Right lobe of liver (tissue), 6 donors: ENCODE measurements around the gene XPO4. TPM values are rescaled to one million over a fixed set of nuclear protein-coding genes. Genes with fewer than 3 reads are reported as not detected.

Source experiments
- ATAC-seq, 4 donors: fragments of 200-7000 bp; cut with Tn5 transposase; one replicate each; pipeline ENCODE4 v1.9.1; 2020; ENCODE audit warnings: mild to moderate bottlenecking in 4 of 4, moderate library complexity in 4 of 4
- DNase-seq, 3 donors: peaks; one replicate each; pipeline ENCODE4 v3.0.0-alpha.2; 2020
- H3K27ac ChIP-seq, 3 donors: fragments of 200-600 bp; one replicate each; pipeline ENCODE4 v1.8.0; 2022
- H3K27me3 ChIP-seq, 2 donors: fragments of 200-600 bp; one replicate each; pipeline ENCODE4 v1.8.0; 2022
- H3K36me3 ChIP-seq, 4 donors: fragments of 200-600 bp; sonication (generic) in 1 of 4; one replicate each; pipeline versions ENCODE4 v1.5.1 to v1.8.0; 2017 to 2022; ENCODE audit warnings: control low read depth in 1 of 4
- H3K4me1 ChIP-seq, 4 donors: fragments of 200-600 bp; sonication (generic) in 1 of 4; one replicate each; pipeline versions ENCODE4 v1.5.1 to v1.8.0; 2017 to 2022; ENCODE audit warnings: control low read depth in 1 of 4
- H3K4me3 ChIP-seq, 3 donors: fragments of 200-600 bp; one replicate each; pipeline ENCODE4 v1.8.0; 2022
- H3K9me3 ChIP-seq, 4 donors: fragments of 200-600 bp; sonication (generic) in 1 of 4; one replicate each; pipeline versions ENCODE4 v1.5.1 to v1.8.0; 2017 to 2022; ENCODE audit warnings: control low read depth in 1 of 4
- CTCF ChIP-seq, 4 donors: fragments of 200-600 bp in 3 of 4; fragments of 450-650 bp in 1 of 4; IDR thresholded peaks; one replicate each; pipeline versions ENCODE4 v1.5.1 to v1.8.0; 2016 to 2022; ENCODE audit warnings: antibody characterized with exemption in 4 of 4, mild to moderate bottlenecking in 2 of 4
- POLR2A ChIP-seq: fragments of 450-650 bp; IDR thresholded peaks from one replicate; pipeline ENCODE4 v1.6.1; 2017; ENCODE audit warnings: antibody characterized with exemption, mild to moderate bottlenecking
- WGBS: methylation state at CpG from one replicate; pipeline ENCODE4 v1.1.6; 2018; ENCODE audit warnings: low coverage, low lambda C conversion rate; ENCODE audit not compliant: insufficient coverage; ENCODE audit errors: missing lambda C conversion rate; 5-methylcytosine and 5-hydroxymethylcytosine counted together
- intact Hi-C, 2 donors: fragments of 100-400 bp; cut with DNase I; formaldehyde crosslinking; loops; one replicate each; pipeline versions ENCODE4 v1.11.2 to v1.14.1; 2022
- total RNA-seq, 6 experiments: library from RNA; depleted of rRNA in 2 of 6; stranded (reverse); fragments of >200 nt in 2 of 6; fragmentation: NEBNext Ultra II Directional in 3 of 6; extraction: Animal tissue kit (Norgen Biotek cat#: 25700) in 3 of 6; gene quantifications; one replicate each; pipeline versions ENCODE4 v1.1.0 to v1.2.4, GENCODE V29; 2016 to 2023
- donor health status: DM: no; HTN: yes; CAD: no.
- donor health status: DM: no; HTN: no; CAD: no.
- donor health status: DM: no; HTN: no; CAD: no.
- donor health status: DM: no; HTN: yes; CAD: no.
- donor health status: DM: no; HTN: yes; CAD: no.

The XPO4 gene
- total RNA-seq, 6 experiments from 2014 or later = 4.4 to 9.9 (median 7.2) TPM

- H3K4me1 ChIP-seq = no peaks in the 10 kb centered on the region
- TF ChIP-seq POLR2A (no peak), CTCF (IDR thresholded peaks at IDR 0.05) (no peak)
- no peaks in the 10 kb centered on the region for H3K27me3 ChIP-seq
- 75% methylated on average over 1 of the region's 1 CpG for WGBS
- ATAC-seq (no peak), DNase-seq (no peak)
- no peak overlapping the region for H3K27ac ChIP-seq
- H3K9me3 ChIP-seq = no peaks in the 10 kb centered on the region
- intact Hi-C loops = loop anchor here in 1 of 2 donors (10.0 kb wide), 1 partner anchor 101 kb away; no protein-coding TSS in a partner anchor
- no peaks in the 10 kb centered on the region for H3K36me3 ChIP-seq
- H3K4me3 ChIP-seq = no peak overlapping the region
Measured at GRCh38 chr13:20815464-20815863, 87.1 kb downstream of the XPO4 start.

GRCh38 chr13:20814224-20814910 lies 88.2 kb downstream of the XPO4 start:
- intact Hi-C loops = loop anchor here in 1 of 2 donors (10.0 kb wide), 1 partner anchor 100 kb away; no protein-coding TSS in a partner anchor
- TF ChIP-seq POLR2A = no peak
- no peak for TF ChIP-seq CTCF (IDR thresholded peaks at IDR 0.05)

GRCh38 chr13:20812890-20813289 lies 89.7 kb downstream of the XPO4 start:
- DNase-seq (no peak), ATAC-seq (no peak)
- intact Hi-C loops = loop anchor here in 1 of 2 donors (10.0 kb wide), 1 partner anchor 98 kb away; no protein-coding TSS in a partner anchor
- WGBS = 77% methylated on average over 7 of the region's 7 CpGs
- H3K27me3 ChIP-seq = no peaks in the 10 kb centered on the region
- TF ChIP-seq POLR2A = no peak
- no peaks in the 10 kb centered on the region for H3K9me3 ChIP-seq
- no peaks in the 10 kb centered on the region for H3K4me1 ChIP-seq
- H3K4me3 ChIP-seq = no peak overlapping the region
- no peak overlapping the region for H3K27ac ChIP-seq
- peaks cover 0 to 12% (median under 1%) of the 10 kb centered on the region in 4 donors for H3K36me3 ChIP-seq

More at GRCh38 chr13:20814224-20814910, 88.2 kb downstream of the XPO4 start:
- Histone ChIP-seq H3K4me3 (no peak overlapping the region), H3K36me3 (no peaks in the 10 kb centered on the region), H3K27ac (no peak overlapping the region), H3K4me1 (no peaks in the 10 kb centered on the region), H3K9me3 (no peaks in the 10 kb centered on the region), H3K27me3 (no peaks in the 10 kb centered on the region)
- ATAC-seq (peak; percentile 81 to 91 (median 87)), DNase-seq (peak; percentile 47 to 68 (median 59))
- 26% methylated on average over 5 of the region's 5 CpGs for WGBS

- TF ChIP-seq POLR2A = no peak
- no peak for TF ChIP-seq CTCF (IDR thresholded peaks at IDR 0.05)
- Histone ChIP-seq H3K4me1 (no peaks in the 10 kb centered on the region), H3K27me3 (no peaks in the 10 kb centered on the region), H3K4me3 (no peak overlapping the region), H3K36me3 (peaks cover 0 to 26% (median 6%) of the 10 kb centered on the region in 4 donors), H3K9me3 (no peaks in the 10 kb centered on the region), H3K27ac (no peak overlapping the region)
- DNase-seq (no peak), ATAC-seq (no peak)
- 86% methylated on average over 2 of the region's 2 CpGs for WGBS
- intact Hi-C loops = loop anchor here in 1 of 2 donors (10.0 kb wide), 1 partner anchor 96 kb away; no protein-coding TSS in a partner anchor
Measured at GRCh38 chr13:20810808-20811207, 91.7 kb downstream of the XPO4 start.

GRCh38 chr13:20808874-20809273 lies 93.7 kb downstream of the XPO4 start:
- Histone ChIP-seq H3K36me3 (peaks cover 0 to 26% (median 6%) of the 10 kb centered on the region in 4 donors), H3K9me3 (no peaks in the 10 kb centered on the region), H3K27ac (no peak overlapping the region), H3K27me3 (no peaks in the 10 kb centered on the region), H3K4me1 (no peaks in the 10 kb centered on the region), H3K4me3 (no peak overlapping the region)
- ATAC-seq (no peak), DNase-seq (no peak)
- 100% methylated on average over 2 of the region's 4 CpGs for WGBS
- intact Hi-C loops = no loop called here
- no peak for TF ChIP-seq POLR2A
- no peak for TF ChIP-seq CTCF (IDR thresholded peaks at IDR 0.05)
